ENCODE results near the gene SAG. TPM values are rescaled to one million over a fixed set of nuclear protein-coding genes. Genes with fewer than 3 reads are reported as not detected.

SAG gene
- total and polyA plus RNA-seq, 9 of the 15 experiments (the other 6 are each of a cell fraction or from before 2014, with no cell fraction given), result 0.04 to 0.64 (median 0.31) TPM; not detected in 5

DNA sequence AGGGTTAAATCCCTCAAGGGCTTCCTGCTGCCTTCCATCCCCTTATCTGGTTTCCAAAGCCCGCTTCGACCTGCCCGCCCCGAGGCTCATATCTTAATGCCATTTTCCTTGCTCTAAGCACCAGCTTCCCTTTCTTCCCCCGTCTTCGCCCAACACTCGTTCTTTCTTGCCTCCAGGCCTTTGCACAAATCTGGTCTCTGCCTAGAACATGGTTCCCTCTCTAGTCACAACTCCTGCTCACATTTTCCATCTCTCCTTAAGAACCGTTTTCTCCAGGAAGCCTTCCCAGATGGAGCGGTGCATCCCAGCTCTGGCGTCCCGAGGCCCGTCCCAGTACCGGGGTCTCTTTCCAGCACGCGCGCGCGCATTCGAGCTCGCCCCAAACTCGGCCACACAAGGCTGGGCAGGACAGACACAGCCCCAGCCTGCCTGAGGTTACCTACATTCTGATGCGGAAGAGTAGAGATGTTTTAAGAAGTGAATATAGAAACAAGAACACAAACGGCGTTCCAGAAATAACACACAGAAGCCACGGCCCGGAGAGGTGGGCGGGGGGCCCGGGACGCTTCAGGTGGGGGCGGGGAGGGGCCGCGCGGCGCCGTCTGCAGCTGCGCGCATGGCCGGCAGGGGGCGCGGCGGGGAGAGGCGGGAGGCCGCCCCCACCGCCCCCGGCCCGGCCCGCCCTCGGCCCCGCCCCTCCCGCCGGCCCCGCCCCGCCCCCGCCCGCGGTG is 46.3 kb downstream of the SAG start, which contains the start of gene DGKD (continued):
- TF ChIP-seq, protein P1, sequence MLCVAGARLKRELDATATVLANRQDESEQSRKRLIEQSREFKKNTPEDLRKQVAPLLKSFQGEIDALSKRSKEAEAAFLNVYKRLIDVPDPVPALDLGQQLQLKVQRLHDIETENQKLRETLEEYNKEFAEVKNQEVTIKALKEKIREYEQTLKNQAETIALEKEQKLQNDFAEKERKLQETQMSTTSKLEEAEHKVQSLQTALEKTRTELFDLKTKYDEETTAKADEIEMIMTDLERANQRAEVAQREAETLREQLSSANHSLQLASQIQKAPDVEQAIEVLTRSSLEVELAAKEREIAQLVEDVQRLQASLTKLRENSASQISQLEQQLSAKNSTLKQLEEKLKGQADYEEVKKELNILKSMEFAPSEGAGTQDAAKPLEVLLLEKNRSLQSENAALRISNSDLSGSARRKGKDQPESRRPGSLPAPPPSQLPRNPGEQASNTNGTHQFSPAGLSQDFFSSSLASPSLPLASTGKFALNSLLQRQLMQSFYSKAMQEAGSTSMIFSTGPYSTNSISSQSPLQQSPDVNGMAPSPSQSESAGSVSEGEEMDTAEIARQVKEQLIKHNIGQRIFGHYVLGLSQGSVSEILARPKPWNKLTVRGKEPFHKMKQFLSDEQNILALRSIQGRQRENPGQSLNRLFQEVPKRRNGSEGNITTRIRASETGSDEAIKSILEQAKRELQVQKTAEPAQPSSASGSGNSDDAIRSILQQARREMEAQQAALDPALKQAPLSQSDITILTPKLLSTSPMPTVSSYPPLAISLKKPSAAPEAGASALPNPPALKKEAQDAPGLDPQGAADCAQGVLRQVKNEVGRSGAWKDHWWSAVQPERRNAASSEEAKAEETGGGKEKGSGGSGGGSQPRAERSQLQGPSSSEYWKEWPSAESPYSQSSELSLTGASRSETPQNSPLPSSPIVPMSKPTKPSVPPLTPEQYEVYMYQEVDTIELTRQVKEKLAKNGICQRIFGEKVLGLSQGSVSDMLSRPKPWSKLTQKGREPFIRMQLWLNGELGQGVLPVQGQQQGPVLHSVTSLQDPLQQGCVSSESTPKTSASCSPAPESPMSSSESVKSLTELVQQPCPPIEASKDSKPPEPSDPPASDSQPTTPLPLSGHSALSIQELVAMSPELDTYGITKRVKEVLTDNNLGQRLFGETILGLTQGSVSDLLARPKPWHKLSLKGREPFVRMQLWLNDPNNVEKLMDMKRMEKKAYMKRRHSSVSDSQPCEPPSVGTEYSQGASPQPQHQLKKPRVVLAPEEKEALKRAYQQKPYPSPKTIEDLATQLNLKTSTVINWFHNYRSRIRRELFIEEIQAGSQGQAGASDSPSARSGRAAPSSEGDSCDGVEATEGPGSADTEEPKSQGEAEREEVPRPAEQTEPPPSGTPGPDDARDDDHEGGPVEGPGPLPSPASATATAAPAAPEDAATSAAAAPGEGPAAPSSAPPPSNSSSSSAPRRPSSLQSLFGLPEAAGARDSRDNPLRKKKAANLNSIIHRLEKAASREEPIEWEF (CRISPR knock-in tag; IDR thresholded peaks at IDR 0.05), result no peak
- no peak for TF ChIP-seq PHF8 (IDR thresholded peaks at IDR 0.05; ENCODE audit: borderline replicate concordance, low read length)
- TF ChIP-seq MYNN (IDR thresholded peaks at IDR 0.05), result no peak; the same call in 1 of the 2 replicates
- TF ChIP-seq MYNN (CRISPR knock-in tag; IDR thresholded peaks at IDR 0.05), result no peak
- TF ChIP-seq, protein P2, sequence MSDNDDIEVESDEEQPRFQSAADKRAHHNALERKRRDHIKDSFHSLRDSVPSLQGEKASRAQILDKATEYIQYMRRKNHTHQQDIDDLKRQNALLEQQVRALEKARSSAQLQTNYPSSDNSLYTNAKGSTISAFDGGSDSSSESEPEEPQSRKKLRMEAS (CRISPR knock-in tag; IDR thresholded peaks at IDR 0.05), result no peak
- no peak for TF ChIP-seq ZKSCAN3 (CRISPR knock-in tag; IDR thresholded peaks at IDR 0.05)
- no peak for TF ChIP-seq HNRNPK (IDR thresholded peaks at IDR 0.05; ENCODE audit: low read depth, low read length, poor library complexity, severe bottlenecking)
- TF ChIP-seq, protein P3, sequence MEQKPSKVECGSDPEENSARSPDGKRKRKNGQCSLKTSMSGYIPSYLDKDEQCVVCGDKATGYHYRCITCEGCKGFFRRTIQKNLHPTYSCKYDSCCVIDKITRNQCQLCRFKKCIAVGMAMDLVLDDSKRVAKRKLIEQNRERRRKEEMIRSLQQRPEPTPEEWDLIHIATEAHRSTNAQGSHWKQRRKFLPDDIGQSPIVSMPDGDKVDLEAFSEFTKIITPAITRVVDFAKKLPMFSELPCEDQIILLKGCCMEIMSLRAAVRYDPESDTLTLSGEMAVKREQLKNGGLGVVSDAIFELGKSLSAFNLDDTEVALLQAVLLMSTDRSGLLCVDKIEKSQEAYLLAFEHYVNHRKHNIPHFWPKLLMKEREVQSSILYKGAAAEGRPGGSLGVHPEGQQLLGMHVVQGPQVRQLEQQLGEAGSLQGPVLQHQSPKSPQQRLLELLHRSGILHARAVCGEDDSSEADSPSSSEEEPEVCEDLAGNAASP (IDR thresholded peaks at IDR 0.05), result no peak
- TF ChIP-seq, protein P4, sequence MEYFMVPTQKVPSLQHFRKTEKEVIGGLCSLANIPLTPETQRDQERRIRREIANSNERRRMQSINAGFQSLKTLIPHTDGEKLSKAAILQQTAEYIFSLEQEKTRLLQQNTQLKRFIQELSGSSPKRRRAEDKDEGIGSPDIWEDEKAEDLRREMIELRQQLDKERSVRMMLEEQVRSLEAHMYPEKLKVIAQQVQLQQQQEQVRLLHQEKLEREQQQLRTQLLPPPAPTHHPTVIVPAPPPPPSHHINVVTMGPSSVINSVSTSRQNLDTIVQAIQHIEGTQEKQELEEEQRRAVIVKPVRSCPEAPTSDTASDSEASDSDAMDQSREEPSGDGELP (CRISPR knock-in tag; IDR thresholded peaks at IDR 0.05; ENCODE audit: borderline replicate concordance), result 0 out of 2 replicates have a peak, but pooled peaks have one; percentile 13
- no peak for TF ChIP-seq MEF2A (IDR thresholded peaks at IDR 0.05; ENCODE audit: control insufficient read depth, low read depth, low read length)
- no peak for TF ChIP-seq RUNX1 (IDR thresholded peaks at IDR 0.05; ENCODE audit: low read depth)
- no peak for TF ChIP-seq CBFA2T3 (IDR thresholded peaks at IDR 0.05)
- TF ChIP-seq, protein P5, sequence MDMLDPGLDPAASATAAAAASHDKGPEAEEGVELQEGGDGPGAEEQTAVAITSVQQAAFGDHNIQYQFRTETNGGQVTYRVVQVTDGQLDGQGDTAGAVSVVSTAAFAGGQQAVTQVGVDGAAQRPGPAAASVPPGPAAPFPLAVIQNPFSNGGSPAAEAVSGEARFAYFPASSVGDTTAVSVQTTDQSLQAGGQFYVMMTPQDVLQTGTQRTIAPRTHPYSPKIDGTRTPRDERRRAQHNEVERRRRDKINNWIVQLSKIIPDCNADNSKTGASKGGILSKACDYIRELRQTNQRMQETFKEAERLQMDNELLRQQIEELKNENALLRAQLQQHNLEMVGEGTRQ (CRISPR knock-in tag; IDR thresholded peaks at IDR 0.05), result no peak
- no peak for TF ChIP-seq PHB (CRISPR knock-in tag; IDR thresholded peaks at IDR 0.05)
- TF ChIP-seq, protein P6, sequence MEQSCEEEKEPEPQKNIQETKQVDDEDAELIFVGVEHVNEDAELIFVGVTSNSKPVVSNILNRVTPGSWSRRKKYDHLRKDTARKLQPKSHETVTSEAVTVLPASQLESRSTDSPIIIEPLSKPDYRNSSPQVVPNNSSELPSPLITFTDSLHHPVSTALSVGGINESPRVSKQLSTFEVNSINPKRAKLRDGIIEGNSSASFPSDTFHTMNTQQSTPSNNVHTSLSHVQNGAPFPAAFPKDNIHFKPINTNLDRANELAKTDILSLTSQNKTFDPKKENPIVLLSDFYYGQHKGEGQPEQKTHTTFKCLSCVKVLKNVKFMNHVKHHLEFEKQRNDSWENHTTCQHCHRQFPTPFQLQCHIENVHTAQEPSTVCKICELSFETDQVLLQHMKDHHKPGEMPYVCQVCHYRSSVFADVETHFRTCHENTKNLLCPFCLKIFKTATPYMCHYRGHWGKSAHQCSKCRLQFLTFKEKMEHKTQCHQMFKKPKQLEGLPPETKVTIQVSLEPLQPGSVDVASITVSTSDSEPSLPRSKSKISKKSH (CRISPR knock-in tag; IDR thresholded peaks at IDR 0.05), result no peak
- TF ChIP-seq TOE1 (IDR thresholded peaks at IDR 0.05; ENCODE audit: borderline replicate concordance), result no peak
- TF ChIP-seq TOE1 (CRISPR knock-in tag; IDR thresholded peaks at IDR 0.05; ENCODE audit: borderline replicate concordance, low read depth), result no peak
